OCI-LY3 (cell line): ENCODE data around the gene HECTD1.
"Not testable (repeated sequence)": the region's sequence is repeated elsewhere in the genome, so short reads cannot be mapped to it uniquely, and the experiment has no call there.

Experiments
- H2AFZ ChIP-seq: fragments of 200-600, 300-600 bp; shearing (Covaris generic); 2 replicates; pipeline ENCODE4 v1.6.0; 2014; ENCODE audit warnings: antibody characterized with exemption, low read depth, low read length
- H3K27ac ChIP-seq: fragments of 200-600, 300-600 bp; sonication (generic); 2 replicates; pipeline ENCODE4 v1.5.1; 2014; ENCODE audit warnings: mild to moderate bottlenecking, low read length, moderate library complexity, mixed read lengths
- H3K27me3 ChIP-seq: fragments of 200-600, 300-600 bp; sonication (generic); 2 replicates; pipeline ENCODE4 v1.6.1; 2014; ENCODE audit warnings: low read depth, low read length, mixed read lengths
- H3K36me3 ChIP-seq: fragments of 200-600, 300-600 bp; sonication (generic); replicated peaks from 2 replicates; pipeline ENCODE3; 2014; ENCODE audit warnings: low read depth, low read length, mixed read lengths
- H3K4me1 ChIP-seq: fragments of 300-600, 200-600 bp; sonication (generic); 2 replicates; pipeline ENCODE4 v1.6.1; 2014; ENCODE audit warnings: low read length, mixed read lengths
- H3K4me2 ChIP-seq: fragments of 200-600, 300-600 bp; sonication (generic); 2 replicates; pipeline ENCODE4 v1.6.1; 2014; ENCODE audit warnings: low read length, mixed read lengths
- H3K4me3 ChIP-seq: fragments of 300-600, 200-600 bp; sonication (generic); 2 replicates; pipeline ENCODE4 v1.5.1; 2014; ENCODE audit warnings: antibody characterized with exemption, mild to moderate bottlenecking, low read length, moderate library complexity
- H3K79me2 ChIP-seq: fragments of 300-600, 200-600 bp; shearing (Covaris generic); 2 replicates; pipeline ENCODE4 v1.6.1; 2014; ENCODE audit warnings: mild to moderate bottlenecking, low read length, mixed read lengths
- H3K9ac ChIP-seq: fragments of 300-600, 200-600 bp; shearing (Covaris generic); 2 replicates; pipeline ENCODE4 v1.6.0; 2014; ENCODE audit warnings: mild to moderate bottlenecking, low read length, moderate library complexity
- H3K9me3 ChIP-seq: fragments of 200-600, 300-600 bp; shearing (Covaris generic); 2 replicates; pipeline ENCODE4 v1.6.1; 2014; ENCODE audit warnings: low read length, mixed read lengths; ENCODE audit not compliant: insufficient read depth
- H4K20me1 ChIP-seq: fragments of 200-600, 300-600 bp; sonication (generic); 2 replicates; pipeline ENCODE4 v1.6.1; 2016; ENCODE audit warnings: low read length, mixed read lengths; ENCODE audit not compliant: insufficient read depth
- EZH2phosphoT487 ChIP-seq: fragments of 200-600 bp; shearing (Covaris generic); IDR thresholded peaks from 2 replicates; pipeline ENCODE4 v1.6.1; 2018; ENCODE audit warnings: antibody characterized with exemption, mixed run types, low read depth
- TF ChIP-seq, protein P1 (sequence below): fragments of 200-600, 300-600 bp; sonication (generic); IDR thresholded peaks from 2 replicates; pipeline ENCODE4 v1.5.1; 2014; ENCODE audit warnings: antibody characterized with exemption, low read length, low read depth

HECTD1 gene

DNA sequence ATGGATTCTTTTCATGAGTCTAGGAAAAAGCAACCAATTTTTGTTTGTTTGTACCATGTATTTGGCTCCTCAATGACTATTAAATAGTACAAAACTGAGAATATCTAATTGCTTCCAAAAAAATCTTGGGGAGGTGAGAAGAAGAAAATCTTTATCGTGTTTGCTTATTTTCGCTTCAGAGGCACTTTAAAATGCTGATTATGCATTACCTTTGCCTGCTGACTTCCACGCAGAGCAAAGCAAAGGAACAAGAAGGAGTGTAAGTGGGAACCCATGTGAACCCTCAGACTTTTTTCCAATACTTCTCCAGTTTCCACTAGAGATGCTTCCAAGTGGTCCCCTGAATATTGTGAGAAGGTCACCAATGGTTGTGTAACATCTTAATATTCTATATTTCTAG lies 138.2 kb downstream of the HECTD1 start:
- no peak overlapping the region for H3K4me2 ChIP-seq

DNA sequence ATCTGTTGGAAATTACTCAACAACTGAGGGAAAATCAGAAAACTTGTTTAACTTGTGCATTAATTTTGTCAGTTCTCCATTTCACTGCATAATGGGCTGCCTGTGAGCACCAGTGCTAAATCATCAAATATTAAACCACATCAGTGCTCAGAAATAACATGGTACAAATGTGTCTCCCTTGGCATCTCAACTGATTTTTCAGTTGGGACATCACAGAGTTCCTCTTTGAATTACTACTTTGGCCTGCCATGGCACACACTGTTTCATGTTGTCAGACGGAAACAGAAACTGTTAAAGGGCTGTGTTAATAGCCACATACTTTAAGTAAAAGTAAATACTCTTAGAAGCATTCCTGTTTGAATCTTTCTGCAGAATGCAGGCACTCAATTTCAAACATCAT lies 139.4 kb downstream of the HECTD1 start:
- no peak overlapping the region for H3K27ac ChIP-seq
- no peaks in the 10 kb centered on the region for H3K36me3 ChIP-seq
- no peak overlapping the region for H3K4me3 ChIP-seq
- TF ChIP-seq, protein P1, sequence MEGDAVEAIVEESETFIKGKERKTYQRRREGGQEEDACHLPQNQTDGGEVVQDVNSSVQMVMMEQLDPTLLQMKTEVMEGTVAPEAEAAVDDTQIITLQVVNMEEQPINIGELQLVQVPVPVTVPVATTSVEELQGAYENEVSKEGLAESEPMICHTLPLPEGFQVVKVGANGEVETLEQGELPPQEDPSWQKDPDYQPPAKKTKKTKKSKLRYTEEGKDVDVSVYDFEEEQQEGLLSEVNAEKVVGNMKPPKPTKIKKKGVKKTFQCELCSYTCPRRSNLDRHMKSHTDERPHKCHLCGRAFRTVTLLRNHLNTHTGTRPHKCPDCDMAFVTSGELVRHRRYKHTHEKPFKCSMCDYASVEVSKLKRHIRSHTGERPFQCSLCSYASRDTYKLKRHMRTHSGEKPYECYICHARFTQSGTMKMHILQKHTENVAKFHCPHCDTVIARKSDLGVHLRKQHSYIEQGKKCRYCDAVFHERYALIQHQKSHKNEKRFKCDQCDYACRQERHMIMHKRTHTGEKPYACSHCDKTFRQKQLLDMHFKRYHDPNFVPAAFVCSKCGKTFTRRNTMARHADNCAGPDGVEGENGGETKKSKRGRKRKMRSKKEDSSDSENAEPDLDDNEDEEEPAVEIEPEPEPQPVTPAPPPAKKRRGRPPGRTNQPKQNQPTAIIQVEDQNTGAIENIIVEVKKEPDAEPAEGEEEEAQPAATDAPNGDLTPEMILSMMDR: no peak
- no peak for TF ChIP-seq EZH2phosphoT487
- no peaks in the 10 kb centered on the region for H3K79me2 ChIP-seq
- no peak overlapping the region for H3K4me2 ChIP-seq
- H3K4me1 ChIP-seq: no peaks in the 10 kb centered on the region
- no peaks in the 10 kb centered on the region for H4K20me1 ChIP-seq
- no peaks in the 10 kb centered on the region for H3K9me3 ChIP-seq
- no peaks in the 10 kb centered on the region for H3K27me3 ChIP-seq
- no peak overlapping the region for H3K9ac ChIP-seq
- H2AFZ ChIP-seq: no peak overlapping the region

More for the DNA sequence above, 138.2 kb downstream of the HECTD1 start:
- no peak overlapping the region for H3K27ac ChIP-seq
- H3K36me3 ChIP-seq: no peaks in the 10 kb centered on the region
- H3K4me1 ChIP-seq: no peaks in the 10 kb centered on the region
- H3K4me3 ChIP-seq: no peak overlapping the region
- no peak overlapping the region for H3K9ac ChIP-seq
- no peaks in the 10 kb centered on the region for H3K9me3 ChIP-seq
- H4K20me1 ChIP-seq: no peaks in the 10 kb centered on the region
- H3K79me2 ChIP-seq: no peaks in the 10 kb centered on the region
- TF ChIP-seq, protein P1: no peak
- no peak for TF ChIP-seq EZH2phosphoT487
- no peaks in the 10 kb centered on the region for H3K27me3 ChIP-seq
- no peak overlapping the region for H2AFZ ChIP-seq

DNA sequence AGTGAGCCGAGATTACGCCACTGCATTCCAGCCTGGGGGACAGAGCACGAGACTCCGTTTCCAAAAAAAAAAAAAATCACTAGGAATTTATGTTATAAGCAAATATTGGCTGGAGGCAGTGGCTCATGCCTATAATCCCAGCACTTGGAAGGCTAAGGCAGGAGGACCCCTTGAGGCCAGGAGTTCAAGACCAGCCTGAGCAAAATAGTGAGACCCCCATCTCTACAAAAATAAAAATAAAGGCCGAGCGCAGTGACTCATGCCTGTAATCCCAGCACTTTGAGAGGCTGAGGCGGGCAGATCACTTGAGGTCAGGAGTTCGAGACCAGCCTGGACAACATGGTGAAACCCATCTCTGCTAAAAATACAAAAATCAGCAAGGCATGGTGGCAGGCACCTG lies 144.7 kb downstream of the HECTD1 start:
- not testable (repeated sequence) for H3K27me3 ChIP-seq, H2AFZ ChIP-seq, H3K4me2 ChIP-seq, H3K4me1 ChIP-seq, H4K20me1 ChIP-seq, H3K27ac ChIP-seq, H3K79me2 ChIP-seq, H3K36me3 ChIP-seq, H3K9ac ChIP-seq, H3K4me3 ChIP-seq, H3K9me3 ChIP-seq

DNA sequence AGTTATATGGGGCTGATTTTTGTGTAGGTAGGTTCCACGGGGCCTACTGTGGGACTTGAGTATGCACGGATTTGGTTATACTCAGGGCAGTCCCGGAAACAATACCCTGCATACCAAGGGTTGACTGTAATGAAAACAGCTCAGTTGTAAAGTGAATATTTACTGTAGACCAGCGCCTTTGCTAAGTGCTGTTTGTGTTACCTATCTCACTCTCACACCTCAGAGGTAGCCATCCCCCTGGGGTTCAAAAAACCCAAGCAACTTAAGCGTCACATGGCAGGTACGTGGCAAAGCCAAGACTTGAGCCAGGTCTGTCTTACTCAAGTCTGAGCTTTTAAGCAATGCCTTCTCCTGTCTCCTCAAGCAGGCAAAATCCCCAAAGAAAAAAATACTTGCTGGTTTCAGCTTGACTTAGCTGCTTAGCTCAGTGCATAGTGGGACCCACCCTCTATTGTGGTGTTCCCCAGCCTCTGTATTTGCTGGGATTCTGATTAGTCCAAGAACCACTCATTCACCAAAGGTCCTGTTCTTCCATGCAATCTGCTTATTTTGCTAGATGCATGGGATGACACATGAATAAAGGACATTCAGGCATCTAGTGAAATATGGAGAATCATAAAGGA lies 147.2 kb downstream of the HECTD1 start:
- H2AFZ ChIP-seq: no peak overlapping the region
- no peak overlapping the region for H3K9ac ChIP-seq
- no peak for TF ChIP-seq EZH2phosphoT487
- TF ChIP-seq, protein P1: no peak

More for the DNA sequence above, 147.2 kb downstream of the HECTD1 start:
- Histone ChIP-seq H3K9me3 (no peaks in the 10 kb centered on the region), H4K20me1 (no peaks in the 10 kb centered on the region), H3K4me2 (no peak overlapping the region), H3K27ac (no peak overlapping the region), H3K4me3 (no peak overlapping the region), H3K36me3 (no peaks in the 10 kb centered on the region), H3K4me1 (no peaks in the 10 kb centered on the region), H3K79me2 (no peaks in the 10 kb centered on the region), H3K27me3 (no peaks in the 10 kb centered on the region)
